Transverse colon (tissue), 4 donors: ENCODE measurements around the gene BZW1. TPM values are rescaled to one million over a fixed set of nuclear protein-coding genes. Genes with fewer than 3 reads are reported as not detected.

Source experiments
- DNase-seq: peaks from one replicate; pipeline ENCODE4 v3.0.0-alpha.2; 2019
- H3K27ac ChIP-seq, 4 donors: fragments of 200-600 bp; sonication (generic); 2 replicates each; pipeline ENCODE4 v1.5.1; 2016 to 2018; ENCODE audit warnings: inconsistent platforms in 4 of 4
- H3K27me3 ChIP-seq: fragments of 200-600 bp; sonication (generic); 2 replicates; pipeline ENCODE4 v1.5.1; 2017; ENCODE audit warnings: inconsistent platforms
- H3K36me3 ChIP-seq, 4 donors: fragments of 200-600 bp; sonication (generic); 2 replicates each; pipeline ENCODE4 v1.5.1; 2017 to 2019; ENCODE audit warnings: inconsistent platforms in 4 of 4
- H3K4me1 ChIP-seq, 4 donors: fragments of 200-600 bp; sonication (generic); 2 replicates each; pipeline ENCODE4 v1.5.1; 2017 to 2020; ENCODE audit warnings: inconsistent platforms in 4 of 4
- H3K4me3 ChIP-seq, 4 donors: fragments of 200-600 bp; sonication (generic); 1 replicate in 1 of 4; 2 replicates in 3 of 4; pipeline versions ENCODE4 v1.5.1 to v1.6.1; 2017 to 2019; ENCODE audit warnings: inconsistent platforms in 4 of 4
- H3K9me3 ChIP-seq, 2 donors: fragments of 200-600 bp; sonication (generic); 2 replicates each; pipeline ENCODE4 v1.5.1; 2017 to 2019; ENCODE audit warnings: inconsistent platforms in 2 of 2
- CTCF ChIP-seq, 5 experiments: fragments of 200-600 bp in 3 of 5; fragments of 450-650 bp in 2 of 5; sonication (generic) in 3 of 5; IDR thresholded peaks; 1 replicate in 2 of 5; 2 replicates in 3 of 5; pipeline ENCODE4 v1.5.1; 2016 to 2017; ENCODE audit warnings: antibody characterized with exemption in 5 of 5, inconsistent platforms in 3 of 5, mild to moderate bottlenecking in 2 of 5, moderate library complexity in 1 of 5
- EP300 ChIP-seq: sonication (generic); formaldehyde crosslinking; IDR thresholded peaks from one replicate; pipeline ENCODE4 v1.6.1; 2017; ENCODE audit warnings: antibody characterized with exemption, low read depth
- POLR2A ChIP-seq: fragments of 450-650 bp; IDR thresholded peaks from one replicate; pipeline ENCODE4 v1.6.1; 2016; ENCODE audit warnings: antibody characterized with exemption, mild to moderate bottlenecking, moderate library complexity
- POLR2AphosphoS5 ChIP-seq, 3 donors: sonication (generic); formaldehyde crosslinking; IDR thresholded peaks; one replicate each; pipeline ENCODE4 v1.6.1; 2016; ENCODE audit warnings: antibody characterized with exemption in 3 of 3
- WGBS, 2 donors: methylation state at CpG; one replicate each; pipeline ENCODE4 v1.1.5; 2018; ENCODE audit warnings: low coverage in 1 of 2; 5-methylcytosine and 5-hydroxymethylcytosine counted together
- in situ Hi-C, 4 donors: fragments of 200-750 bp; cut with MboI; loops; one replicate each; pipeline versions ENCODE4 v1.15.0 to v1.15.1; 2017; ENCODE audit warnings: low sequenced_read_pairs in 3 of 4, low pct_ligation_motif_present in 1 of 4, low pct_unique_long_range_greater_than_20kb in 1 of 4
- intact Hi-C: fragments of 100-400 bp; cut with DNase I; formaldehyde crosslinking; loops from one replicate; pipeline ENCODE4 v1.15.1; 2023; ENCODE audit warnings: low total_unique reads
- small RNA-seq, 4 donors: library from RNA; depleted of rRNA; stranded (forward); fragments of <200 nt; gene quantifications; one replicate each; pipeline ENCODE3, GENCODE V24; 2016
- total RNA-seq, 4 donors: library from RNA; depleted of rRNA; stranded (reverse); fragments of >200 nt; gene quantifications; one replicate each; pipeline ENCODE4 v1.1.0, GENCODE V29; 2016

The BZW1 gene
- total RNA-seq, 4 donors from 2014 or later, result 17.1 to 167 (median 110) TPM

- in situ Hi-C loops, result loop anchor here in 1 of 4 donors (25.0 kb wide), 1 partner anchor 561 kb away; the partner anchor contains the start of gene SPATS2L
- no peak overlapping the region for H3K27ac ChIP-seq
- H3K4me3 ChIP-seq, result no peak overlapping the region
- DNase-seq, result no peak
- no peaks in the 10 kb centered on the region for H3K4me1 ChIP-seq
- H3K27me3 ChIP-seq, result no peaks in the 10 kb centered on the region
- intact Hi-C loops, result no loop called here
- H3K36me3 ChIP-seq, result peaks cover 0 to 38% (median 17%) of the 10 kb centered on the region in 4 donors
- no peak for TF ChIP-seq EP300
- no peak for TF ChIP-seq POLR2A
- no peak for TF ChIP-seq POLR2AphosphoS5 (IDR thresholded peaks at IDR 0.05)
- TF ChIP-seq CTCF (IDR thresholded peaks at IDR 0.05), result no peak
- 93 to 96% methylated on average over 6 of the region's 6 CpGs for WGBS, 2 donors
- no peaks in the 10 kb centered on the region for H3K9me3 ChIP-seq
These were observed 61.9 kb downstream of the BZW1 start for GRCh38 chr2:200873560-200873959.

Small RNA genes lying within 50 kb of the gene (small RNA-seq; reads per million reads assigned to genes)
- gene RF00019 (0 reads per million in 4 donors), gene RNA5SP115 (0 reads per million in 4 donors), gene RNU1-133P (0 reads per million in 4 donors), gene RNU6-31P (0 to 0.28 (median 0.12) reads per million in 4 donors)

Other genes with a start within 250 kb of the BZW1 start
- 10 to 100 TPM; 12.0 to 28.1 (median 19.0) TPM for gene AOX1, start 225.9 kb upstream of the BZW1 start, total RNA-seq
- gene CLK1, start 52.7 kb downstream of the BZW1 start, total RNA-seq, result 100 to 1,000 TPM; 115 to 231 (median 127) TPM
- gene PPIL3, start 77.2 kb downstream of the BZW1 start, total RNA-seq, result 10 to 100 TPM; 16.8 to 18.4 (median 17.7) TPM
- 10 to 100 TPM; 14.5 to 26.6 (median 21.5) TPM for gene NIF3L1, start 77.5 kb downstream of the BZW1 start, total RNA-seq
- 10 to 100 TPM; 15.1 to 30.5 (median 20.8) TPM for gene ORC2, start 151.8 kb downstream of the BZW1 start, total RNA-seq